Uterus (tissue), 4 donors: Measurements from ENCODE around the gene HYI. TPM values are rescaled to one million over a fixed set of nuclear protein-coding genes. Genes with fewer than 3 reads are reported as not detected.

Experiments
- DNase-seq, 2 donors: peaks; one replicate each; pipeline ENCODE4 v3.0.0-alpha.2; 2019 to 2020
- H3K27ac ChIP-seq, 2 donors: fragments of 200-600 bp; sonication (generic); 1 replicate in 1 of 2; 2 replicates in 1 of 2; pipeline ENCODE4 v1.5.1; 2016 to 2018
- H3K27me3 ChIP-seq, 2 donors: fragments of 200-600 bp; sonication (generic); one replicate each; pipeline ENCODE4 v1.5.1; 2018 to 2019; ENCODE audit warnings: control low read depth in 1 of 2
- H3K36me3 ChIP-seq, 2 donors: fragments of 200-600 bp; sonication (generic); one replicate each; pipeline ENCODE4 v1.5.1; 2019; ENCODE audit warnings: control low read depth in 1 of 2
- H3K4me1 ChIP-seq, 2 donors: fragments of 200-600 bp; sonication (generic); one replicate each; pipeline ENCODE4 v1.5.1; 2018 to 2019; ENCODE audit warnings: control low read depth in 1 of 2
- H3K4me3 ChIP-seq, 2 donors: fragments of 200-600 bp; sonication (generic); 1 replicate in 1 of 2; 2 replicates in 1 of 2; pipeline ENCODE4 v1.5.1; 2018 to 2019; ENCODE audit warnings: mild to moderate bottlenecking in 1 of 2
- H3K9me3 ChIP-seq, 2 donors: fragments of 200-600 bp; sonication (generic); one replicate each; pipeline ENCODE4 v1.5.1; 2019; ENCODE audit warnings: control low read depth in 1 of 2
- CTCF ChIP-seq, 4 experiments: fragments of 200-600 bp in 2 of 4; fragments of 450-650 bp in 2 of 4; sonication (generic) in 2 of 4; IDR thresholded peaks; one replicate each; pipeline ENCODE4 v1.5.1; 2016 to 2019; ENCODE audit warnings: antibody characterized with exemption in 4 of 4, mild to moderate bottlenecking in 2 of 4, moderate library complexity in 1 of 4
- POLR2A ChIP-seq, 2 donors: fragments of 450-650 bp; IDR thresholded peaks; one replicate each; pipeline ENCODE4 v1.6.1; 2016; ENCODE audit warnings: antibody characterized with exemption in 2 of 2, mild to moderate bottlenecking in 1 of 2, moderate library complexity in 1 of 2
- intact Hi-C: fragments of 100-400 bp; cut with DNase I; formaldehyde crosslinking; loops from one replicate; pipeline ENCODE4 v1.15.1; 2023; ENCODE audit warnings: low total_unique reads
- total RNA-seq, 4 donors: library from RNA; depleted of rRNA in 3 of 4; stranded (reverse); fragments of >200 nt in 3 of 4; gene quantifications; one replicate each; pipeline versions ENCODE4 v1.1.0 to v1.2.4, GENCODE V29; 2014 to 2023
- donor health status: DM: yes; HTN: yes; CAD: no.

The HYI gene
- total RNA-seq, 4 donors from 2014 or later: 34.8 to 84.7 (median 70.5) TPM

GRCh38 chr1:43445606-43446387, 7.9 kb downstream of the HYI start:
- no peak for DNase-seq
- no peaks in the 10 kb centered on the region for H3K36me3 ChIP-seq
- H3K4me1 ChIP-seq: no peaks in the 10 kb centered on the region
- H3K27ac ChIP-seq: no peak overlapping the region
- no peaks in the 10 kb centered on the region for H3K9me3 ChIP-seq
- no peak for TF ChIP-seq POLR2A (IDR thresholded peaks at IDR 0.05)
- TF ChIP-seq CTCF (IDR thresholded peaks at IDR 0.05): no peak
- no peaks in the 10 kb centered on the region for H3K27me3 ChIP-seq
- no peak overlapping the region for H3K4me3 ChIP-seq
- intact Hi-C loops: no loop called here

GRCh38 chr1:43444836-43445235, 8.9 kb downstream of the HYI start:
- H3K27ac ChIP-seq: no peak overlapping the region
- H3K27me3 ChIP-seq: no peaks in the 10 kb centered on the region
- no peak overlapping the region for H3K4me3 ChIP-seq
- no peaks in the 10 kb centered on the region for H3K36me3 ChIP-seq
- no peaks in the 10 kb centered on the region for H3K4me1 ChIP-seq
- peak; percentile 5 to 9 for DNase-seq
- TF ChIP-seq POLR2A (IDR thresholded peaks at IDR 0.05): no peak
- no peak for TF ChIP-seq CTCF (IDR thresholded peaks at IDR 0.05)
- intact Hi-C loops: no loop called here
- no peaks in the 10 kb centered on the region for H3K9me3 ChIP-seq

GRCh38 chr1:43444151-43444828, 9.4 kb downstream of the HYI start:
- DNase-seq: peak in 1 of 2 donors; percentile 11
- Histone ChIP-seq H3K27ac (no peak overlapping the region), H3K4me1 (no peaks in the 10 kb centered on the region), H3K27me3 (no peaks in the 10 kb centered on the region), H3K9me3 (no peaks in the 10 kb centered on the region), H3K4me3 (no peak overlapping the region), H3K36me3 (no peaks in the 10 kb centered on the region)
- intact Hi-C loops: no loop called here
- TF ChIP-seq POLR2A (IDR thresholded peaks at IDR 0.05) (no peak), CTCF (IDR thresholded peaks at IDR 0.05) (no peak)

- TF ChIP-seq POLR2A (IDR thresholded peaks at IDR 0.05) (no peak), CTCF (IDR thresholded peaks at IDR 0.05) (no peak)
- no peak overlapping the region for H3K27ac ChIP-seq
- H3K36me3 ChIP-seq: no peaks in the 10 kb centered on the region
- no peaks in the 10 kb centered on the region for H3K9me3 ChIP-seq
- H3K4me3 ChIP-seq: no peak overlapping the region
- intact Hi-C loops: no loop called here
- peak; percentile 10 to 14 for DNase-seq
- H3K27me3 ChIP-seq: no peaks in the 10 kb centered on the region
- no peaks in the 10 kb centered on the region for H3K4me1 ChIP-seq
These were observed 10.4 kb downstream of the HYI start for GRCh38 chr1:43443197-43443946.
